HG03196 (cell line): ENCODE data around the gene RAI14.

ENCODE experiments used
- ATAC-seq: cut with Tn5 transposase; IDR thresholded peaks from one replicate; pipeline ENCODE4 v1.9.1; 2021; ENCODE audit not compliant: unreplicated experiment

RAI14 gene

GRCh38 chr5:34656001-34656699 is at the start of gene RAI14:
Gene RAI14 (plus strand): TSS chr5:34656328. CDS start chr5:34686920, 30,592 bp downstream.
- ATAC-seq: no peak

- ATAC-seq: no peak
These were observed 47.8 kb upstream of the RAI14 start for GRCh38 chr5:34608368-34608767.

GRCh38 chr5:34608859-34609648 is 47.1 kb upstream of the RAI14 start:
- ATAC-seq: no peak

GRCh38 chr5:34609951-34610441 is 46.1 kb upstream of the RAI14 start:
- no peak for ATAC-seq

- no peak for ATAC-seq
These were observed 45.6 kb upstream of the RAI14 start for GRCh38 chr5:34610546-34610945.

- no peak for ATAC-seq
These were observed 44.4 kb upstream of the RAI14 start for GRCh38 chr5:34611464-34612415.

- ATAC-seq: no peak
These were observed 39.5 kb upstream of the RAI14 start for GRCh38 chr5:34616651-34617050.

- ATAC-seq: no peak
These were observed 37.6 kb upstream of the RAI14 start for GRCh38 chr5:34618371-34619065.

GRCh38 chr5:34620185-34620584 is 35.9 kb upstream of the RAI14 start:
- no peak for ATAC-seq

- ATAC-seq: no peak
These were observed 34.6 kb upstream of the RAI14 start for GRCh38 chr5:34621277-34622097.

- no peak for ATAC-seq
These were observed 34.1 kb upstream of the RAI14 start for GRCh38 chr5:34622098-34622400.

GRCh38 chr5:34624691-34625090 is 31.4 kb upstream of the RAI14 start:
- ATAC-seq: no peak

- no peak for ATAC-seq
These were observed 30.9 kb upstream of the RAI14 start for GRCh38 chr5:34625246-34625645.

GRCh38 chr5:34626036-34626435 is 30.1 kb upstream of the RAI14 start:
- ATAC-seq: no peak

- ATAC-seq: no peak
These were observed 29.4 kb upstream of the RAI14 start for GRCh38 chr5:34626751-34627150.

GRCh38 chr5:34627794-34628193 is 28.3 kb upstream of the RAI14 start:
- ATAC-seq: no peak

- ATAC-seq: no peak
These were observed 27.8 kb upstream of the RAI14 start for GRCh38 chr5:34628373-34628772.

GRCh38 chr5:34630596-34630995 is 25.5 kb upstream of the RAI14 start:
- no peak for ATAC-seq

GRCh38 chr5:34632807-34633422 is 23.2 kb upstream of the RAI14 start:
- no peak for ATAC-seq
